Testis (tissue), 3 donors: ENCODE data around the gene CTBP2. TPM values are rescaled to one million over a fixed set of nuclear protein-coding genes. Genes with fewer than 3 reads are reported as not detected.

Experiments
- DNase-seq: peaks from one replicate; pipeline ENCODE4 v3.0.0-alpha.2; 2019
- H3K27ac ChIP-seq, 2 donors: fragments of 200-600 bp; sonication (generic); one replicate each; pipeline ENCODE4 v1.5.1; 2019
- H3K27me3 ChIP-seq: fragments of 200-600 bp; sonication (generic); one replicate; pipeline ENCODE4 v1.5.1; 2019
- H3K36me3 ChIP-seq: fragments of 200-600 bp; sonication (generic); one replicate; pipeline ENCODE4 v1.5.1; 2017; ENCODE audit warnings: low read depth; ENCODE audit errors: missing control alignments
- H3K4me1 ChIP-seq: fragments of 200-600 bp; sonication (generic); one replicate; pipeline ENCODE4 v1.5.1; 2019
- H3K4me3 ChIP-seq, 2 donors: fragments of 200-600 bp; sonication (generic); one replicate each; pipeline ENCODE4 v1.5.1; 2017 to 2019
- H3K9me3 ChIP-seq: fragments of 200-600 bp; sonication (generic); one replicate; pipeline ENCODE4 v1.5.1; 2017
- POLR2A ChIP-seq: fragments of 450-650 bp; IDR thresholded peaks from one replicate; pipeline ENCODE4 v1.6.1; 2017; ENCODE audit warnings: antibody characterized with exemption, mild to moderate bottlenecking, moderate library complexity
- WGBS, 2 donors: methylation state at CpG; one replicate each; pipeline ENCODE4 v1.1.5; 2018; 5-methylcytosine and 5-hydroxymethylcytosine counted together
- intact Hi-C: fragments of 100-400 bp; cut with DNase I; formaldehyde crosslinking; loops from one replicate; pipeline ENCODE4 v1.15.1; 2023; ENCODE audit warnings: low total_unique reads
- polyA plus RNA-seq: library from polyadenylated mRNA; stranded (reverse); fragments of 350-450 nt; fragmentation: Illumina TruSeq; extraction: RNeasy Lipid Tissue Mini Kit (QIAGEN cat#74804); gene quantifications from one replicate; pipeline ENCODE4 v1.2.3, GENCODE V29; 2014; ENCODE audit warnings: low read depth, low replicate concordance; ENCODE audit not compliant: insufficient read depth
- total RNA-seq, 2 donors: library from RNA; depleted of rRNA; stranded (reverse); fragments of >200 nt; gene quantifications; one replicate each; pipeline ENCODE4 v1.2.3, GENCODE V29; 2016
- TF ChIP-seq, protein P1 (sequence below), 3 experiments: fragments of 450-650 bp in 2 of 3; fragments of 200-600 bp in 1 of 3; sonication (generic) in 1 of 3; IDR thresholded peaks; one replicate each; pipeline ENCODE4 v1.5.1; 2016 to 2019; ENCODE audit warnings: antibody characterized with exemption in 3 of 3, mild to moderate bottlenecking in 2 of 3, moderate library complexity in 1 of 3

CTBP2 gene
- total and polyA plus RNA-seq, 3 donors from 2014 or later: 44.7 to 79.5 (median 52.4) TPM

DNA sequence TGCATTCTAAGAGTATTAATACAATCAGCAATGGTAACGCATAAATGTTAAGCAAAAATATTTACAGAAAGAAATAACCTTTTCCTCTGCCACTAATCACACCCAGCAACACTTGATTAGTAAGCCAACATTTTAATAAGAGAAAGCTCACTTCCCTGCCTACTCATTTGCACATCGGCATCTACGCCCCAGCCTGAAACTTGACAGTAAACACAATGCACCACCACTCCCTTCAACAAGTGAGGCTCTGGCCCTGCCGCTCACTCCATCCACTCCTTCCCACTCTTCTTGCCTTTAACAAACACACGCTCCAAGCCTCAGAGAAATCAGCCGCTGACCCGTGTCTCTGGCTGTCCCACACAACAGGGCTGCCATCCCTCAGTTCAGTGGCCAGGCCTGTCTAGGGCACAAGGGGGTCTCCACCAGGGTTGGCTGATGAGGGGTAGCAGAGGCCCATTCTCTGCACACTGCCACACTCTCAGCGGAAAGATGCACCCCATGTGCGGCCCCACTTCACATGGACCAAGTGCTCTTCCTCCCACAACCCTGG lies 54.6 kb downstream of the CTBP2 start:
- DNase-seq: no peak
- TF ChIP-seq, protein P1, sequence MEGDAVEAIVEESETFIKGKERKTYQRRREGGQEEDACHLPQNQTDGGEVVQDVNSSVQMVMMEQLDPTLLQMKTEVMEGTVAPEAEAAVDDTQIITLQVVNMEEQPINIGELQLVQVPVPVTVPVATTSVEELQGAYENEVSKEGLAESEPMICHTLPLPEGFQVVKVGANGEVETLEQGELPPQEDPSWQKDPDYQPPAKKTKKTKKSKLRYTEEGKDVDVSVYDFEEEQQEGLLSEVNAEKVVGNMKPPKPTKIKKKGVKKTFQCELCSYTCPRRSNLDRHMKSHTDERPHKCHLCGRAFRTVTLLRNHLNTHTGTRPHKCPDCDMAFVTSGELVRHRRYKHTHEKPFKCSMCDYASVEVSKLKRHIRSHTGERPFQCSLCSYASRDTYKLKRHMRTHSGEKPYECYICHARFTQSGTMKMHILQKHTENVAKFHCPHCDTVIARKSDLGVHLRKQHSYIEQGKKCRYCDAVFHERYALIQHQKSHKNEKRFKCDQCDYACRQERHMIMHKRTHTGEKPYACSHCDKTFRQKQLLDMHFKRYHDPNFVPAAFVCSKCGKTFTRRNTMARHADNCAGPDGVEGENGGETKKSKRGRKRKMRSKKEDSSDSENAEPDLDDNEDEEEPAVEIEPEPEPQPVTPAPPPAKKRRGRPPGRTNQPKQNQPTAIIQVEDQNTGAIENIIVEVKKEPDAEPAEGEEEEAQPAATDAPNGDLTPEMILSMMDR (IDR thresholded peaks at IDR 0.05): no peak
- TF ChIP-seq POLR2A: no peak
- Histone ChIP-seq H3K9me3 (no peaks in the 10 kb centered on the region), H3K27ac (no peak overlapping the region), H3K4me3 (no peak overlapping the region), H3K36me3 (no peaks in the 10 kb centered on the region), H3K27me3 (no peaks in the 10 kb centered on the region), H3K4me1 (peaks cover 15% of the 10 kb centered on the region)
- intact Hi-C loops: no loop called here
- 75 to 82% methylated on average over 7 to 9 of the region's 9 CpGs for WGBS, 2 donors

DNA sequence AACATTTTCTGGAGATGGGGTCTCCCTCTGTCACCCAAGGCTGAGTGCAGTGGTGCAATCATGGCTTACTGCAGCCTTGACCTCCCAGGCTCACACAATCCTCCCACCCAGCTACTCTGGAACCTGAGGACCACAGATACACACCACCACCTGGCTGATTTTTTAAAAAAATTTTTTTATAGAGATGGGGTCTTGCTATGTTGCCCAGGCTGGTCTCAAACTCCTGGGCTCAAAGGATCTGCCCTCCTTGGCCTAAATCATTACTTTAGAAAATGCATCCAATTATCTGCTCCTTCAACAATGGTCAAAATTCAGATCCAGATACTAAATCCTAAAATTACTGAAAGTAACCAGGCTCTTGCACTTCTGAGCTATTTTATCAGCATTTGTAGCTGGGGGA lies 55.2 kb downstream of the CTBP2 start:
- intact Hi-C loops: no loop called here
- H3K9me3 ChIP-seq: no peaks in the 10 kb centered on the region
- DNase-seq: no peak
- H3K27ac ChIP-seq: no peak overlapping the region
- no peaks in the 10 kb centered on the region for H3K36me3 ChIP-seq
- no peaks in the 10 kb centered on the region for H3K27me3 ChIP-seq
- TF ChIP-seq POLR2A: no peak
- TF ChIP-seq, protein P1 (IDR thresholded peaks at IDR 0.05): no peak
- no peak overlapping the region for H3K4me3 ChIP-seq
- H3K4me1 ChIP-seq: peaks cover 15% of the 10 kb centered on the region

DNA sequence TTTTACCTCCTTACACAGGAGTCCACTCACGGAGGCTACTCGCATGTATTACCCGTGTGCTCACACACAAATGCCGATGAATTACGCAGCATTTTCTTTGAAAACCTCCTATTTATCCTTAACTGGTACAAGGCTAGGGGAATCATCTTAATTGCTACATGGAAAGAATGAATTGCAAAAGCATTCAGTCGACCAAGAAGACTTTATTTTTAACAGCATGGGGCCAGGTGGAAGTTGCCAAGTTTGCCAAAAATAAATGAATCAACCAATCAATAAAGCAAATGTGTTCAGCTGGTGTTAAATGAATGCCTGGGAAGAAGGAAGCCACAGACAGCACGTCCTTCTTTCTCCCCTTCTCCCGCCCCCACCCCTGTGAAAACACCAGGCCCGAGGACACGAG lies 55.8 kb downstream of the CTBP2 start:
- WGBS, 2 donors: 70% methylated on average over 10 of the region's 10 CpGs
- no peak for DNase-seq
- TF ChIP-seq, protein P1 (IDR thresholded peaks at IDR 0.05): no peak
- no peak for TF ChIP-seq POLR2A
- Histone ChIP-seq H3K4me1 (peaks cover 15% of the 10 kb centered on the region), H3K9me3 (no peaks in the 10 kb centered on the region), H3K36me3 (no peaks in the 10 kb centered on the region), H3K27ac (no peak overlapping the region), H3K4me3 (no peak overlapping the region), H3K27me3 (no peaks in the 10 kb centered on the region)
- intact Hi-C loops: no loop called here

DNA sequence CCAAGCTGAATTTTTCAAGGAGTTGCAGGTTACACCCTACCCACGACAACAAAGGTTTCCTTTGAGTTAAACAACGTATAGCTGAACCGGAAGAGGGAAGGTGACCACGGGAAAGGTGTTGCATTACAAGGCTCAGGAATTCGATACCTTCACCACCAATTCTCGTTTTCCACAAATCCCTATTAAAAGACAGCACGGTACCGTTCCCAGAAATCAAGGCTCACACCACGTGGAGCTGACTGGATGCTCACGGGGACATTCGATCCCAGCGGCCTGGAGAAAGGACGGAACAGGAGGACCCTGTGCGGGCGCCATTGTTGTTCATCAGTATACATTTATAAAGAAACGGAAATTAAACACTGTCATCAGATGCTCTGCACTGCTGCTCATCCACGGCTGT lies 56.4 kb downstream of the CTBP2 start:
- TF ChIP-seq POLR2A: no peak
- TF ChIP-seq, protein P1 (IDR thresholded peaks at IDR 0.05): no peak
- Histone ChIP-seq H3K36me3 (no peaks in the 10 kb centered on the region), H3K4me3 (no peak overlapping the region), H3K27me3 (no peaks in the 10 kb centered on the region), H3K9me3 (no peaks in the 10 kb centered on the region), H3K27ac (no peak overlapping the region), H3K4me1 (peaks cover 15% of the 10 kb centered on the region)
- DNase-seq: no peak
- WGBS, 2 donors: 89 to 91% methylated on average over 17 of the region's 17 CpGs
- intact Hi-C loops: no loop called here

DNA sequence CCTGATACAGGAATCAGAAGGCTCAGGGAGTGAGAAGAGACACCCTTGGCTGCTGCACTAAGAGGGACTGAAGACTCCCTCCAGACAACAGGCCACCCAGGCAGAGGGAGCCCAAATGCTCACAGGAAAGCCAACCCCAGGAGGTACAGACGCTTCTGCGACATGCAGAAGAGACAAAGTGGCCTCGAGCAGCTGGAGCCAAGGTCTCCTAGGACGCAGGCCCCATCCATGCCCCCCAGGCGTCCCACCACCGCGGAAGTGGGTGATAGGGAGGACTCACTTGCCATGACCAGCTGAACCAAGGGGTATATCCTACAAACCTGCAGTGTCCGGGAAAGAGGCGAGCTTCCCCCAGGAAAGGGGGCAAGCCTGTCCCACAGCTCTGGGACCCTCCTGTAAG lies 56.9 kb downstream of the CTBP2 start:
- 68 to 82% methylated on average over 7 to 9 of the region's 9 CpGs for WGBS, 2 donors
- Histone ChIP-seq H3K4me3 (no peak overlapping the region), H3K4me1 (peaks cover 15% of the 10 kb centered on the region), H3K27me3 (no peaks in the 10 kb centered on the region), H3K9me3 (no peaks in the 10 kb centered on the region), H3K27ac (no peak overlapping the region), H3K36me3 (no peaks in the 10 kb centered on the region)
- intact Hi-C loops: no loop called here
- no peak for TF ChIP-seq POLR2A
- TF ChIP-seq, protein P1 (IDR thresholded peaks at IDR 0.05): no peak
- no peak for DNase-seq
